Activated gamma-delta T cell (primary cell): ENCODE data around the gene SLC25A53.
"Not testable (repeated sequence)": the region's sequence is repeated elsewhere in the genome, so short reads cannot be mapped to it uniquely, and the experiment has no call there.

Source experiments
- DNase-seq: peaks from one replicate; lab custom pipeline; 2025; lab: John Stamatoyannopoulos, UW

The SLC25A53 gene

DNA sequence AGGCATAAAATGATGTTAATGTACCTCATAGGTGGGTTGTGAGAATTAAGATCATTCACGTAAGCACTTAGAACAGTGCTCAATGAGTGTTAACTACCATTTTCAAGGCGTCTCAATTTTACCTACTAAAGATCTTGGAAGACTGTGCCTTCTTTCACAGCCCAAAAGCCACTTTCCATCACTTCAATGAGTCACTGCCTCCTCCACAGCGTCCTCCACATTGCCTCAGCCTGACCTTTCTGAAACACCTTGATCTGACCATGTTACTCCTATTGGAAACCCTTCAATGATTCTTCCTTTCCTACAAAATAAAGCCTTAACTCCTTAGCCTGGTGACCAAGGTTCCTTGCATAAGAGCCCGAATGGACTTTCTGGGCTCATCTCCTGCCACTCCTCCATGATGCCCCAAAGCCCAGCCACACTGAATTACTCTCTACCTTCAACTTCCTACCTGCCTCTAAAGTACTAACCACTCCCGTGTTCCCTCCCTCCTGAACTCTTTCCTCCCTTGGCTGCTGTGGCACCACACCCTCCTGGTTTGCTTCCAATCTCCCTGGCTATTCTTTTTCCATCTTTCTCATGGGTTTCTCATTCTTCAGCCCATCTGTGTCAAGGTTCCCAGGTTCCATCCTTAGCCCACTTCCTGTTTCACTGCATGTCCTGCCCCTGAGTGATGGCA is 22.1 kb downstream of the SLC25A53 start:
- DNase-seq: no peak

DNA sequence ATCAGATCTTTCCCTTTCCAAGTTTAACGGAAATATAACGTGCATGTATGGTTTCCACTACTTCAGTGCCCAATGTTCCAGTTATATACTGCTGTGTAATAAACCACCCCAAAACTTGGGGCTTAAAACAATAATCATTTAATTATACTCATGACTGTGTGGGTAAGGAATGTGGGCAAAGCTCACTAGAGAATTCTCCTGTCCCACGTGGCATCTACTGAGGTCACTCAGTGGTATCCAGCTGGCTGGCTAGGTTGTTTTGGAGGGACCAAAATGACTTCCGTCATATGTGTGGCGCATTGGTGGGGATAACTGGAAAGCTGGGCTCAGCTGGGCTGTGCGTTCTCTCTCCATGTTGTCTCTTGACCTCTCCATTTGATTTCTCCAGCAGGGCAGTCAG is 26.0 kb downstream of the SLC25A53 start:
- DNase-seq: no peak

DNA sequence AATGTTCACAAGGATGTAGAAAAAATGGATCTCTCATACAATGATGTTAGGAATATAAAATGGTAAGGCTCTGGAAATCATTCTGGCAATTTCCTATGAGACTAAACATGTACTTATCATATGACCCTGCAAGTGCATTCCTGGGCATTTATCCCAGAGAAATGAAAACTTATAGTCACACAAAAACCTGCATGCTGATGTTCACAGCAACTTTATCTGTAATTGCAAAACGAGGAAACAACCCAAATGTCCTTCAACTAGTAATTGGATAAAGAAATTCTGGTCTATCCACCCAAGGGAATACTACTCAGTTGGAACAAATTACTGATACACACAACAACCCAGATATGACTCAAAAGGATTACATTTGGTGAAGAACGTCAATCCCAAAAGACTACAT is 30.0 kb downstream of the SLC25A53 start:
- no peak for DNase-seq

DNA sequence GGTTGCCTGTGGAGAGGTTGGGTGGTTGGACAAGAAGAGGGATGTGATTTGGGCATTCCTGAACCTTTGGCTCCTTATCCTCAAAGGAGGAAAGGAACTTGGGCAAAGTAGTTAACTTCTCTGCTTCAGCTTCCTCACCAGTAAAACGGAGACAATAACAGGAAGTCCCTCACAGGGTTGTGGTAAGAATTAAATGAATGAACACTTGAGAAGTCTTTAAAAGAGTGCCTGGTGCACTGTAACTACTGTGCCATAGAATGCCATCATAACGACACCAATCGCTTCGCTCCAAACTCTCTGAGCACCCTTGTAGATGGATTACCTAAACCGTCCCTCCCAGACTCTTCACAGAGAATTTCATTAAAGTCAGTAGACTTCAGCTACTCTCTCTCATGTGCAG is 34.0 kb downstream of the SLC25A53 start:
- no peak for DNase-seq

DNA sequence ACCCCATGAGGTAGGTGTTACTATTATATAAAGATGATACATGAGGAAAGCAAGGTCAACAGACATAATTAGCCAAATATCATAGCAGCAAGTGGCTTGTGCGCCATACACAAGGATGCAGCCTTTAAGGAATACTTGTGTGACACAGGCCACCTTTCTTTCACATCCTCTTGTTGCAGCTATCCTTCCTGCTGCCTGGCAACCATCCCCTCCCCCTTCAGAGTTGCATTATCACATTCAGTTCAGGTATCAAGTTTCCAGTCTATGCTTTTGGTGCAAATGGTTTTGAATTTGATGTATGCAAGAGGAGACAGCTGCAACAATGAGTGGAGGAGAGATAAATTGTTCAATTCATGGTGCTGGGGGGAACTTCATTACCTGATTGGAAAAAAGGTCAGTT is 38.0 kb downstream of the SLC25A53 start:
- no peak for DNase-seq

DNA sequence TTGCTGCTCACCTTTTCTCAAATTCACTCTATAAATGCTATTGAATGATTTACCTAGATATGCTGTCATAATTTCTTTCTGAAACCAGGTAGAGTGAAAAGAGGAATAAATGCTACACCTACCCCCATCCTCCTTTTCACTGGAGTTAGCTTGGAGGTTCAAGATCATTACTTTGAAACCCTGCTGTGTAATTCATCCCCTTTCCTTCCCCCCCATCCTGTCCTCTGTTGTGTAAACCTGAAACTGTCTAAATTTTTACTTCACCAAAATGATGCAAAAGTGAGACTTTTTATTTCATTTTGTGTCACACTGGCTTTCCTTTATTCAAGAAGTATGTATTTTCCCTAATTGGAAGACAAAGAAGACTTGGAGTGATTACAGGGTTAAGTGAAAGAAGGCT is 39.0 kb downstream of the SLC25A53 start:
- no peak for DNase-seq

DNA sequence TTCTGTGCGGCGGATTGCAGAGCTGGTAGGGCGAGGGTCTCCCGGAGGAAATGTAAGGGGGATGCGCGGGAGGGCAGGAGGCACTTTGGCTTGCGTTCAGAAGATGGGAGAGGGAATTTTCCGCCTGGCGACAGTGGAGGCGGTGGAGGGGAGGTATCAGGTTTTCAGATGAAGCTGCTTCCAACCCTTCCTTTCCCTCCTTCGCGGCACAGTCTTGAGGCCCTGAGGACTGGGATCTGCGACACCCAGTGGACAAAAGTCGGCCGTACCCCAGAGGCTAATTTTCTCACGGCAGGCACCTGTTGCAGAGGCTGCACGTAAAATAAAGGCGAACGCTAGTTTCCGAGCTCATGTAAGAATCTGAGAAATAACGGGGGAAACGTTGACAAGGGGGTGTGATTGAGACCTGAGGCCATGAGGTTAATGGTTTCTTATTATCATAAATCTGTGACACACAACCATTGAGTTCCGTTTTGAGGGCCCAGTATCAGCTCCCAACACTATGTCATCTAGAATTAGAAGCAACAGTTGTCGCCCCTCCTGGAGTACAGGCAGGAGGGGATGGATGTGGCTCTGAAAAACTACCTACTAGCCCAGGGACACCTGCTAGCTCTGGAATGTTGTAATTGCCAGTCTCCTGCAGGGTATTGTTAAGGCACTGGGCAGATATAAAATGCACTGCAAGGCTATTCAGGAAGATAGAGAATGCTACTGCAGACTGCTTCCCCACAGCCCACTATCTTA is 43.4 kb downstream of the SLC25A53 start:
- no peak for DNase-seq

DNA sequence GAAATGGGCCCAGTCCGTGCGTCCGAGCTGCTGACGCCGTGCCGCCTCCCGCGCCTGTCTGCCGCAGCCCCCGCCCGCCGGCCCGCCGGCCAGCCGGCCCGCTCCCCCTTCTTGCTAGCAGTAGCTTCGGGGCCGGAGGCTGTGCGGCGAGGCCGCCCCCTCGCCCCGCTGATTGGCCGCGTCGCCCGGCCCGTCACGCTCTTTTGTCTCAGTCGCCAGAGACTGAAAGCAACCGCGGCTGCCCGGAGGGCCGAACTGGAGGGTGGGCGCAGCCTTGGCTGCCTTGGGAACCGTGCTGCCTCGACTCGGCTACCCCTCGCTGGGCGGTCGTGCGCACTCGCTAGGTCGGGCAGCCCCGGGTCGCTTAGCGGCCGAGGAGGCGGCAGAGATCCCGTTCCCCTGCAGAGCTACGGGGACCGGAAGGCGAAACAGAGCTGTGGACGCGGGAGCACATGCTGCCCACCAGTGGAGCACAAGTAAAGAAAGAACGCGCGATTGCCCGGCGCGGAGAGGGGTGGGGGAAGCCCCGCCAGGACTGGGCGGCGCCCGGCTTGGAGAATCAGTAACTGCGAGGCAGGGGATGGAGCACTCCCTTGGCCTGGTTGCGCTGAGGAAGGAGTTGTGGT is 44.4 kb downstream of the SLC25A53 start, which contains the start of gene ZCCHC18:
Gene ZCCHC18 (plus strand): TSS at position 198 of the 626 bp plus-strand sequence. CDS start 1,589 bp downstream, outside the sequence.
- DNase-seq: peak; percentile 31

DNA sequence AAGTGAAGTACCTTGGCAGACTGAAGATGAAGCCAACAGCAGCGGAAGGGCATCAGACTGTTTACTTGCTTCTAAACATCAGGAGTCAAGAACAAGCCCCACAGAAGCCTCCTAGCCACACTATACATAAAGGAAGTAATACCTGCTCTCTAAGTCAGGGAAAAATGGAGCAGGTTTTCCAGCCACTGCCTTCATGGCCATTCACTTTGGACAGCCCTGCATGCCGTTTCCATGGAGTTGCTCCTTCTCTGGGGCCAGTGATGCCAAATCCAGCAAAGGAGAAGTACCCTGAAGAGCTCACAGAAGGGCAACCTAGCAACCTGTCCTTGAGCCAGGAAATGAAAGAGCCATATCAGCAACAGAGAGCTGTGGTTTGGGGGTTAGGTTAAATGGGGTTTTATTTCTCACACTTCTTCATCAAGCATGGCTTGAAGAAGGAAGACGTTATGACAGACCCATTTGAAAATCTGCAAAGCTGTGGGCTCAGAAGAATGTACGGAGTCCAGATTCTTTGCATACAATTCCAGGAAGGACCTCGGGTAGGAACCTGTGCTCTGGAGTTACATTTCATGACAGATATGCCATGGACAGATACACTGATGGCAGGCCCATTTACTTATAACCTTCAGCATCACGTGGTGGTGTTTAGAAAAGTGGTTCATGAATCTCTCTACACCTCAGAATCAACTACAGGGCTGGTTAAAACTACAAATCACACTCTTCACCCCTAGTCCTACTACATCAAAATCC is 46.1 kb downstream of the SLC25A53 start:
- DNase-seq: not testable (repeated sequence)

DNA sequence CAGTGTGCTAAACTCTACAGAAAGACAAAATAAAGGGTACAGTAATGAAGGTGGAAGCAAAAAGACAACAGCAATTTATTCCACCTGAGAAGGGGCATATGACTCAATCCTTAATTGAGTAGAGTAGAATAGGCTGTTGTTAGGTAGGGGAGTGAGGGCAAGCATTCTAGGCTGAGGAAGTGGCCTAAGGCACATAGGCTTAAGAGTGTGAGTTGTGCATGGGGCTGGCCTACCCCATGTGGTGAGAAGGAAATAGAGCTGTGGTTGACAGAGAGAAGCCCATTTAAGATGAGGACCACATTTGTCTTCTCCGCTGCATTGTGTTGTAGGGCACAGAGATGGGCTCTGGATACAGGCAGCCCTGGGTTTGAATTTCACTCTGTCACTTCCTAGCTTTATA is 47.9 kb downstream of the SLC25A53 start:
- no peak for DNase-seq

DNA sequence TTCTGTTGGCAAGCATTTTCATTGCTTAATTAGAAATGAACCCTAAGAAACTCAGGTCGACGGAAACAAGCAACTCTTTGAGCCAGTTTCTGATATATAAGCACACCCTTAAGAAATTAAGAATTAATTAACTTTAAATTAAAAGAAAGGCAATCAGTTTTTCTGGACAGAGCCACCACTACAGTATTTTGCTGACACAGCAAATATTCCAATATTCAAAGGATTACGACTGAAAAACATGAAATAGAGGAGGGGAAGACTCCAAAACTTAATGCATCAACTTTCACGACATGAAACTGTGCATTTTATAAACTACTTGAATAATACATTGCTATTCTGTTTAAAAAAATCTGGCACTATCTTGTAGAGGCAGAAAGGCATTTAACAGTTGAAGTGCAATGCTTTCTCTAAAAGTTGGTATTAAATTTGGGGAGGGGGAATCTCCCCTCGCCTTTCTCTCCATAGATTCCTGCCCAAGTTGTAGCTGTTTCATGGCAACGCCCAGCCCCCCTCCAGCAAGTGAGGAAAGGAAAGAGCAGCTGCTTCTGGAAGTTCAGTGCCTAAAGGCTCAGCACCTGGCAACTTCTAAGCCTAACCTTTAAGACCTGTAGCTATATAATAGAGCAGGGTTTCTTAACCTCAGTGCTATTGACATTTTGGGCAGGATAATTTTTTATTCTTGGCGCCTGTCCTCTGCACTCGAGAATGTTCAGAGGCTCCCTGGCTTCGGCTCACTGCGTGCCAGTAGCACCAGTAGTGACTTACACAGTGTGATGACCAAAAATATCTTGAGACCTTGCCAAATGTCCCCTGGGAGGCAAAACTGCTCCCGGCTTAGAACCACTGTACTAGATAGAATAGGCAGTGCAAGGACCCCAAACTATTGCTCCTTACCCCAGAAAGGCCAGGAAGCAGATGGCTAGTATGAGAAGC is 51.2 kb downstream of the SLC25A53 start:
- DNase-seq: no peak

DNA sequence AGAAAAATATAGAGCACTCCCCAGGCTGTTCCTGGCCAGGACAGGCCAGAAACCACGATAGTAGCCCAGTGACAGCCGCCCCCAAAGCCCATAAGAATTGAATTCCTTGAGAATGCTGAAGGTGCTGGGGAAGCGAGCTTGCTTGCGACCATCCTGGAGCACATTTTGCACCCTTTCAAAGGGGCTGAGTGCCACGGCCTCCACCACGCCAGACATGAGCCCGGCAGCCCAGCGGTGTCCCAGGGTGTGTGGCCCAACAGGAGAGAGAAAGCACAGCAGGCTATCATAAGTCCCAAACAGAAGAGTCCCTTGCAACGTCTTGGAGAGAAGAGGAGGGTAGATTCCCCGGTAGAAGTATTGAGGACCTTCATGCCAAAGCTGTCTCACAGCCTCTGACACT is 52.1 kb downstream of the SLC25A53 start:
- no peak for DNase-seq

DNA sequence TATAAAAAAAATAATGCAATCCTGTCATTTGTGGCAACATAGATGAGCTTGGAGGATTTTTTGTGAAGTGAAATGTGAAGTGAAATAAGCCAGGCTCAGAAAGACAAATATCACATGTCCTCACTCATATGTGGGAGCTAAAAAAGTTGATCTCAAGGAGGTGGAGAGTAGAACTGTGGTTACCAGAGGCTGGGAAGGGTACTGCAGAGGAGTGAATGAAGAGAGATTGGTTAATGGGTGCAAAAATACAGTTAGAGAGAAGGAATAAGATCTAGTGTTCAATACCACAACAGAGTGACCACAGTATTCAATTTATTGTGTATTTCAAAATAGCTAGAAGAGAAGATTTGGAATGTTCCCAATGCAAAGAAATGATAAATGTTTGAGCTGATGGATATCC is 57.9 kb downstream of the SLC25A53 start:
- DNase-seq: no peak

DNA sequence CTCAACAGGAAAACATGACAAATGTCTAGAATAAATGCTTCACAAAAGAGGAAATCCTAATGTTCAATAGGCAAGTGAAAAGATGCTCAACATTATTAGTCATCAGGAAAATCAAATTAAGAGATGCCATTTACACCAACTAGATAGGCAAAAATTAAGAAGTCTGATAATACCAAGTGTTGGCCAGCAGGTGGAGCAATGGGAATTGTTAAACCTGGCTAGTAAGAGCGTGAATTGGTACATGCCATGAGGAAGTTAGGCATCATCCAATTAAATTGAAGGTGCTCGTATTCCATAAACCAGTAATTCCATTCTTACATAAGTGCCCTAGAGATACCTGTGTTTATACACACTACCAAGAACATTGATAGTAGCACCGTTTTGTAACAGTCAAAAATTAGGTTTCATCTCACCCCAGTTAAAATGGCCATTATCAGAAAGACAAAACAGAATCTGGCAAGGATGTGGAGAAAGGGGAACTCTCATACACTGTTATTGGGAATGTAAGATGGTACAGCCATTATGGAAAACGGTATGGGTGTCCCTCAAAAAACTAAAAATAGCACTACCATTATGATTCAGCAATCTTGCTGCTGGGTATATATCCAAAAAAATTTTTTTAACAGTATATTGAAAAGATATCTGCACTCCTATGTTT is 58.5 kb downstream of the SLC25A53 start:
- DNase-seq: no peak

DNA sequence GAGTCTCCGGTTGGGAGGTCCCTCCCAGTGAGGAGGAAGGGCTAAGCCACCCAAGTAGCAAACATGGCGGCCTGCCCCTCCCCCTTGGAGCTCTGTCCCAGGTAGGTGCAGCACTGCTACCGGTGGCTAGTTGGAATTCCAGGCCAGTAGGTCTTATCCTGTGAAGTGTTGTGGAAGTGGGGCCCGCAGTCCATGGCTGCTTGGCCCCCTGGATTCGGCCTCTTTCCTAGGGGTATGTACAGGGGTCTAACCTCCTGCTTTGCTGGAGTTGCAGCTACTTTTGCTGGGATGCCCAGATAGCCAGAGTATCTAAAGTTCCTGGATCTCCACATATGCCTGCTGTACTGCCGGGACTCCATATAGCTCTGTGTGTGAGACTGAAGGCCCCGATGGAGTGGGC is 70.9 kb downstream of the SLC25A53 start:
- DNase-seq: no peak

DNA sequence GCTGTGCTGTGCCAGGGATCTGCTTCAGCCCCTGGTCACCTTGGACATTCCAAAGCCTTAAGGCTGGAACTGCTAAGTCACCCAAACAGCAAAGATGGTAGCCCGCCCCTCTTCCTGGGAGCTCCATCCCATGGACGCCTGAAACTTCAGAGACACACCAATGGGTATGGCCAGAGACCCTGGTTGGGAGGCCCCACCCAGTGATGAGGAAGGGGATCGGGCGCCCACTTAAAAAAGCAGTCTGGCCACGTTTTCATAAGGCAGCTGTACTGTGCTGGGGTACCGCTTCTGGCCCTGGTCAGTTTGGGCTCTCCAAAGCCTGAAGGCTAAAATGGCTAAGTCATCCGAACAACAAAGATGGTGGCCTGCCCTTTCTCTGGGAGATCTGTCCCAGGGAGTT is 71.3 kb downstream of the SLC25A53 start:
- no peak for DNase-seq

DNA sequence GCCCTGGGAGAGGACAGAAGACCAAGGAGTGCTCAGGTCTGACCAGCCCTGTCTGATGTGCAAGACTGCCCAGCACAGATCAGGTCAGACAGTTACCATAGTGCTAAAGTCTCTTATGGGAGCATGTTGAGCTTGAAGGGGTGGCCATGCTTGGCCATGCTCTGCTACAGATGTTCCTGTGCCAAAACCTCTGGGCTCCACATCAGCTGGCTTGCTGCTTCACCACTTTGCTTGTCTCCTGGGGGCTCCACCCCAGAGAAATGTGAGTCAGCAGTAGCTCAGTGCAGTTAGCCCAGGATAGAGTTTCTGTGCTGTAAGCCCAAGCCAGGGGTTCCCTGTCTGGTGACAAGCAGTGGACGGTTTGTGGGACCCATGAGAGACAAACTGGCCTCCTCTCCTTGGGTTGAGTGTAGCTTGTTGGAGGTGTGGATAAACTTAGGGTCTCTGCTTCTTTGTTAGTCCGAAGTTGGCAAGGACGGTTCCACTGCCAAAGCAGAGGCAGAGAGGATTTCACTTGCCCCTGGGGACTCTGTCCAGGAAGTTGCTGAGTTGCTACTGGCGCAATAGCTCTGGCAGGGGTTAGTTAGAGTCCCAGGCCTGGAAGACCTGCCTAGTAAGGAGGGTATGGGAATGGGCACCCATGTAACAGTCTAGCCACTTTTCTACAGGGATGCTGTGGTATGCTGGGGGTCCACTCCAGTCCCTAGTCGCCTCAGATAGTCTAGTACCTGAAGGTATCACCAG is 72.1 kb downstream of the SLC25A53 start:
- no peak for DNase-seq

DNA sequence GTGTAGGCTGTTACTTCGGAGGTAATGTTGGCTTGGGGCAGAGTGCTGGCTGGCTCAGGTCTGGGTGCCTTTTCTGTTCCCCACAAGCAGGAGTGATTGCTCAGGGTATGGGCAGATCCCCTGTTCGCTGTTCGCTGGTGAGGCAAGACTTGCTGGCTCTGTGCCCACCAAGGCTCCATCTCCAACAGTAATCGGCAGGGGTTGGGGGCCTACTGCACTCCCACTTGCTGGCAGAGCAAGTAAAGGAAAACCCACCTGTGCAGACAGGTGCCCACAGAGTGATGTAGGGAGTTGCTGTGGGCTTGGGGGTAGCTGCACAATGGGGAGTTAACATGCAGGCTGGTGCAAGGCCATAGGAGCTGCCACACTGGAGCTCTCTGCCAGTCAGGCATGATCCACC is 72.7 kb downstream of the SLC25A53 start:
- DNase-seq: no peak

DNA sequence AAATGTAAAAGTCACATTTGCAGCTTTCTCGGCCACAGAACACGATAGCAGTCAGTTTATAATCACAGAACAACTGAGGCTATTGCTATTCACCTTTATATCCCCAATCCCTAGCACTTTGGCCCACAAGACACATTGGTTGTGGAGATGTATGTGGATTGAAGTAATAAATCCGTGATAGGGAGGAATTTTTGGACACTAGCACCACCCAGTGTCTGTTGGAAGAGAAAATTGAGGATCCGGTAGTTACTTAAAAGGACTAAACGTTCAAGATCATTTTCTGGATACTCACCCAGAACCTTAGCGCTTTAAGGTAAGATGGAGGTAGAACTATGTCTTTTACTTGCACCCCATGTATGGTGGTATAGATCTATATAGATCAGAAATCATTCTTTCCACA is 79.0 kb downstream of the SLC25A53 start:
- not testable (repeated sequence) for DNase-seq
